H9 (cell line): ENCODE results near the gene DCAF7. TPM values are rescaled to one million over a fixed set of nuclear protein-coding genes. Genes with fewer than 3 reads are reported as not detected.

ENCODE experiments used
- DNase-seq: peaks from one replicate; pipeline ENCODE4 v3.0.0-alpha.2; 2017
- H2AFZ ChIP-seq: one replicate; pipeline ENCODE4 v1.6.1; 2013; ENCODE audit warnings: mild to moderate bottlenecking, low read length, control low read depth, moderate library complexity
- H2AK5ac ChIP-seq: 2 replicates; pipeline ENCODE4 v1.6.1; 2013; ENCODE audit warnings: low read length, control low read depth, mixed read lengths; ENCODE audit not compliant: insufficient read length
- H2BK120ac ChIP-seq: one replicate; pipeline ENCODE4 v1.6.1; 2013; ENCODE audit warnings: low read depth, mild to moderate bottlenecking, low read length, control low read depth, inconsistent platforms; ENCODE audit not compliant: poor library complexity, severe bottlenecking
- H2BK12ac ChIP-seq: 2 replicates; pipeline ENCODE4 v1.6.1; 2013; ENCODE audit warnings: low read length, control low read depth, mixed read lengths, low read depth; ENCODE audit not compliant: insufficient read length
- H2BK15ac ChIP-seq: 2 replicates; pipeline ENCODE4 v1.6.1; 2013; ENCODE audit warnings: low read depth, low read length, control low read depth
- H2BK20ac ChIP-seq: one replicate; pipeline ENCODE4 v1.6.1; 2013; ENCODE audit warnings: low read depth, mild to moderate bottlenecking, low read length, control low read depth, inconsistent platforms; ENCODE audit not compliant: poor library complexity, severe bottlenecking
- H2BK5ac ChIP-seq: 2 replicates; pipeline ENCODE4 v1.6.1; 2013; ENCODE audit warnings: low read length, control low read depth, mixed read lengths; ENCODE audit not compliant: insufficient read length
- H3K14ac ChIP-seq: 2 replicates; pipeline ENCODE4 v1.6.1; 2013; ENCODE audit warnings: low read length, control low read depth; ENCODE audit not compliant: insufficient read depth
- H3K18ac ChIP-seq: 2 replicates; pipeline ENCODE4 v1.6.1; 2013; ENCODE audit warnings: low read depth, mild to moderate bottlenecking, mixed read lengths, low read length, control low read depth; ENCODE audit not compliant: insufficient read length
- H3K23ac ChIP-seq: 2 replicates; pipeline ENCODE4 v1.6.1; 2013; ENCODE audit warnings: low read length, control low read depth, mixed read lengths, low read depth; ENCODE audit not compliant: insufficient read length
- H3K23me2 ChIP-seq: 2 replicates; pipeline ENCODE4 v1.6.1; 2013; ENCODE audit warnings: low read depth, mild to moderate bottlenecking, mixed read lengths, low read length, control low read depth; ENCODE audit not compliant: insufficient read length, poor library complexity, severe bottlenecking
- H3K27ac ChIP-seq: 2 replicates; pipeline ENCODE4 v1.5.1; 2013; ENCODE audit warnings: low read length, control low read depth, mixed read lengths, low read depth; ENCODE audit not compliant: insufficient read length
- H3K27me3 ChIP-seq: 2 replicates; pipeline ENCODE4 v1.6.1; 2013; ENCODE audit warnings: low read length, control low read depth, inconsistent platforms; ENCODE audit not compliant: insufficient read depth
- H3K4ac ChIP-seq: 2 replicates; pipeline ENCODE4 v1.6.1; 2013; ENCODE audit warnings: low read depth, mild to moderate bottlenecking, control low read depth, inconsistent platforms, low read length, moderate library complexity
- H3K4me1 ChIP-seq: 2 replicates; pipeline ENCODE4 v1.6.1; 2013; ENCODE audit warnings: low read length, control low read depth, inconsistent platforms; ENCODE audit not compliant: insufficient read depth
- H3K4me2 ChIP-seq: 2 replicates; pipeline ENCODE4 v1.6.1; 2013; ENCODE audit warnings: low read length, control low read depth, mixed read lengths; ENCODE audit not compliant: insufficient read length, insufficient read depth
- H3K56ac ChIP-seq: 2 replicates; pipeline ENCODE4 v1.6.1; 2013; ENCODE audit warnings: low read depth, mild to moderate bottlenecking, mixed read lengths, low read length, control low read depth; ENCODE audit not compliant: insufficient read length
- H3K79me1 ChIP-seq: 2 replicates; pipeline ENCODE4 v1.6.1; 2013; ENCODE audit warnings: low read depth, mild to moderate bottlenecking, moderate library complexity, low read length, control low read depth, inconsistent platforms; ENCODE audit not compliant: insufficient read depth, poor library complexity, severe bottlenecking
- H3K79me2 ChIP-seq: 2 replicates; pipeline ENCODE4 v1.6.1; 2013; ENCODE audit warnings: low read length, control low read depth, inconsistent platforms; ENCODE audit not compliant: insufficient read depth
- H3K9ac ChIP-seq: 2 replicates; pipeline ENCODE4 v1.6.1; 2013; ENCODE audit warnings: low read length, control low read depth, mixed read lengths; ENCODE audit not compliant: insufficient read length; ENCODE audit errors: extremely low read depth
- H3K9me3 ChIP-seq: one replicate; pipeline ENCODE4 v1.6.1; 2013; ENCODE audit warnings: low read depth, low read length, inconsistent platforms; ENCODE audit not compliant: control insufficient read depth
- H3T11ph ChIP-seq: one replicate; pipeline ENCODE4 v1.6.1; 2013; ENCODE audit warnings: mild to moderate bottlenecking, low read length, control low read depth, inconsistent platforms
- H4K20me1 ChIP-seq: one replicate; pipeline ENCODE4 v1.6.1; 2013; ENCODE audit not compliant: control insufficient read depth, insufficient read length, insufficient read depth
- H4K5ac ChIP-seq: 2 replicates; pipeline ENCODE4 v1.6.1; 2013; ENCODE audit warnings: low read depth, mild to moderate bottlenecking, mixed read lengths, low read length, control low read depth; ENCODE audit not compliant: insufficient read length
- H4K8ac ChIP-seq: replicated peaks from 2 replicates; pipeline ENCODE4 v1.6.1; 2013; ENCODE audit warnings: low read length, control low read depth, mixed read lengths, low read depth; ENCODE audit not compliant: insufficient read length
- H4K91ac ChIP-seq: 2 replicates; pipeline ENCODE4 v1.6.1; 2013; ENCODE audit warnings: low read depth, mild to moderate bottlenecking, moderate library complexity, mixed read lengths, low read length, control low read depth; ENCODE audit not compliant: insufficient read length
- H3K27ac Mint-ChIP-seq, 3 experiments: 2 replicates in 2 of 3; 3 replicates in 1 of 3; pipeline ENCODE4 v1.8.0; 2020 to 2021; ENCODE audit warnings: mixed read lengths in 3 of 3, mild to moderate bottlenecking in 1 of 3, moderate library complexity in 1 of 3
- H3K27me3 Mint-ChIP-seq: 2 replicates; pipeline ENCODE4 v1.8.0; 2021; ENCODE audit warnings: low read depth, mild to moderate bottlenecking, moderate library complexity, mixed read lengths
- H3K36me3 Mint-ChIP-seq, 3 experiments: 2 replicates in 2 of 3; 3 replicates in 1 of 3; pipeline ENCODE4 v1.8.0; 2020 to 2021; ENCODE audit warnings: low read depth in 3 of 3, mixed read lengths in 3 of 3; ENCODE audit not compliant: insufficient read depth in 1 of 3
- H3K4me1 Mint-ChIP-seq, 2 experiments: 2 replicates each; pipeline ENCODE4 v1.8.0; 2020; ENCODE audit warnings: mixed read lengths in 2 of 2
- H3K4me3 Mint-ChIP-seq, 2 experiments: 2 replicates in 1 of 2; 3 replicates in 1 of 2; pipeline ENCODE4 v1.8.0; 2020 to 2021; ENCODE audit warnings: mild to moderate bottlenecking in 2 of 2, mixed read lengths in 2 of 2, moderate library complexity in 1 of 2
- H3K9me3 Mint-ChIP-seq, 2 experiments: 2 replicates in 1 of 2; 3 replicates in 1 of 2; pipeline ENCODE4 v1.8.0; 2020; ENCODE audit warnings: mild to moderate bottlenecking in 2 of 2, mixed read lengths in 2 of 2, moderate library complexity in 1 of 2
- CTCF ChIP-seq: fragments of 200-600 bp; sonication (generic); conservative IDR thresholded peaks from 3 replicates; pipeline ENCODE4 v1.8.0; 2021; ENCODE audit warnings: antibody characterized with exemption, mild to moderate bottlenecking
- WGBS: extraction: QIAGEN DNeasy Blood & Tissue Kit; methylation state at CpG from one replicate; pipeline ENCODE4 v1.1.7; 2013; ENCODE audit warnings: missing lambda C conversion rate, low lambda C conversion rate, mixed read lengths; ENCODE audit not compliant: insufficient read length; ENCODE audit errors: extremely low coverage; 5-methylcytosine and 5-hydroxymethylcytosine counted together
- total RNA-seq: library from RNA; stranded (reverse); gene quantifications from 2 replicates; pipeline ENCODE4 v1.2.1, GENCODE V29; 2021

Gene DCAF7
- total RNA-seq, 1 experiment from 2014 or later = 86.2 TPM

GRCh38 chr17:63564562-63564961 lies 14.3 kb downstream of the DCAF7 start:
- Histone ChIP-seq H2BK15ac (no peak overlapping the region), H3K79me1 (peaks cover 6% of the 10 kb centered on the region), H4K91ac (no peak overlapping the region), H3T11ph (no peak overlapping the region), H3K23me2 (no peaks in the 10 kb centered on the region), H3K4ac (no peak overlapping the region), H2BK12ac (no peak overlapping the region), H2BK120ac (no peak overlapping the region), H2BK5ac (no peak overlapping the region), H2AFZ (no peak overlapping the region), H3K23ac (no peak overlapping the region), H4K5ac (no peak overlapping the region), H2AK5ac (no peak overlapping the region), H3K9me3 (no peaks in the 10 kb centered on the region), H3K14ac (no peak overlapping the region), H3K27ac (no peak overlapping the region), H3K18ac (no peak overlapping the region), H3K79me2 (peaks cover 4% of the 10 kb centered on the region; the same call in 1 of the 2 replicates), H2BK20ac (no peak overlapping the region), H3K4me2 (no peak overlapping the region), H3K9ac (no peak overlapping the region), H3K56ac (no peak overlapping the region), H4K8ac (no peak overlapping the region), H3K4me1 (no peaks in the 10 kb centered on the region), H4K20me1 (no peaks in the 10 kb centered on the region), H3K27me3 (no peaks in the 10 kb centered on the region)
- H3K9me3 Mint-ChIP-seq = no peaks in the 10 kb centered on the region
- WGBS = no CpG with 5 or more reads among the region's 5 CpGs
- H3K36me3 Mint-ChIP-seq = no peaks in the 10 kb centered on the region; a peak in 1 of 7 replicates
- H3K27me3 Mint-ChIP-seq = no peaks in the 10 kb centered on the region
- no peaks in the 10 kb centered on the region for H3K4me1 Mint-ChIP-seq
- DNase-seq = peak; percentile 41
- peak; percentile 18; the same call in 1 of the 3 replicates for TF ChIP-seq CTCF
- H3K4me3 Mint-ChIP-seq = no peak overlapping the region
- 0 out of 7 replicates have a peak overlapping the region, but pooled peaks of 1 of the 3 experiments have one; percentile 21 for H3K27ac Mint-ChIP-seq
